GM12892 (cell line): ENCODE results near the gene AP1M2.

Experiments
- POLR2A ChIP-seq: IDR thresholded peaks from 2 replicates; pipeline ENCODE4 v1.6.1; 2011; ENCODE audit warnings: low read depth, low read length, control low read depth
- POLR2AphosphoS5 ChIP-seq: IDR thresholded peaks from 2 replicates; pipeline ENCODE4 v1.6.1; 2011; ENCODE audit warnings: low read depth, low read length, control low read depth
- TAF1 ChIP-seq: IDR thresholded peaks from 2 replicates; pipeline ENCODE4 v1.6.1; 2011; ENCODE audit warnings: low read depth, mild to moderate bottlenecking, control low read depth, low read length, borderline replicate concordance

DNA sequence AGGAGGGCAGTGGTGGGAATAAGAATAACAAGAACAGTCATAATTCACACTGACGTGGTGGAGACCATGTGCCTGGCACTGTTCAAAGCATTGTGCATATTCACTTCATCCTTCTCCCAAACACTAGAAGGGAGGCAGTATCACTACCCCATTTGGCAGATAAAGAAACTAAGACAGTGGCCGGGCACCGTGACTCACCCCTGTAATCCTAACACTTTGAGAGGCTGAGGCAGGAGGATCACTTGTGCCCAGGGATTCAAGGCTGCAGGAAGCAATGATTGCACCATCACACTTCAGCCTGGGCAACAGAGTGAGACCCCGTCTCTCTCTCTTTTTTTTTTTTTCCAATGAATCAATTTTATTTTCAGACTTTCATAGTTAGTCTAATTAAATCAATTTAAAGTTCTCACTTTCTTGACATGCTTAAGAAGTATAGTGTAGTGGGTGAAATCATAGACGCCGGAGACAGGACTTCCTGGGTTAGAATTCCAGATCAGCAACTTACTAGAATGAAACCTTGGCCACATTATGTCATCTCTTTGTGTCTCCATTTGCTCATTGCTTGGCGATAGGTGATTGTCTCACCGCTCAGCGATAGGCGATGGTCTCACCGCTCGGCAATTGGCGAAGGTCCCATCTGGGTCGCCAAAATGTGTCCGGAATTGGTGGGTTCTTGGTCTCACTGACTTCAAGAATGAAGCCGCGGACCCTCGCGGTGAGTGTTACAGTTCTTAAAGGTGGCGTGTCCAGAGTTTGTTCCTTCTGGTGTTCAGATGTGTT lies 48.7 kb downstream of the AP1M2 start:
- no peak for TF ChIP-seq POLR2AphosphoS5
- TF ChIP-seq POLR2A = no peak
- no peak for TF ChIP-seq TAF1
